CD4-positive, alpha-beta memory T cell (primary cell): ENCODE measurements around the gene NFE2L2. TPM values are rescaled to one million over a fixed set of nuclear protein-coding genes. Genes with fewer than 3 reads are reported as not detected.
A peak's percentile ranks its signal among the peaks of the same experiment; 100 is the strongest.

Experiments used
- CTCF ChIA-PET: fragments of 350-600 bp; sonication (Branson Sonifier 250); formaldehyde crosslinking; loops from one replicate; lab custom pipeline; 2021; ENCODE audit warnings: inconsistent platforms; ENCODE audit not compliant: partially characterized antibody; lab: Charles Lee
- POLR2A ChIA-PET: fragments of 350-600 bp; sonication (Branson Sonifier 250); formaldehyde crosslinking; loops from one replicate; lab custom pipeline; 2021; ENCODE audit not compliant: partially characterized antibody; lab: Charles Lee
- DNase-seq, 5 donors: peaks; one replicate each; pipeline versions ENCODE4 v3.0.0 to v3.0.0-alpha.2; 2020 to 2022; ENCODE audit warnings: mixed read lengths in 1 of 5
- H3K27ac ChIP-seq: one replicate; pipeline ENCODE4 v1.7.0; 2013; ENCODE audit warnings: low read depth, low read length
- H3K27me3 ChIP-seq: 2 replicates; pipeline ENCODE4 v1.7.0; 2013; ENCODE audit warnings: mild to moderate bottlenecking, low read length, moderate library complexity; ENCODE audit not compliant: insufficient read depth
- H3K36me3 ChIP-seq: 2 replicates; pipeline ENCODE4 v1.7.0; 2013; ENCODE audit warnings: mild to moderate bottlenecking, low read length, moderate library complexity; ENCODE audit not compliant: insufficient read depth
- H3K4me1 ChIP-seq: 2 replicates; pipeline ENCODE4 v1.7.0; 2013; ENCODE audit warnings: mild to moderate bottlenecking, low read length, moderate library complexity; ENCODE audit not compliant: insufficient read depth
- H3K4me3 ChIP-seq, 2 donors: one replicate each; pipeline ENCODE4 v1.7.0; 2013; ENCODE audit warnings: low read length in 2 of 2, mild to moderate bottlenecking in 1 of 2
- H3K9me3 ChIP-seq, 2 donors: one replicate each; pipeline ENCODE4 v1.7.0; 2013; ENCODE audit warnings: low read length in 2 of 2, control low read depth in 1 of 2; ENCODE audit not compliant: control insufficient read depth in 1 of 2
- H3K27ac Mint-ChIP-seq, 7 donors: one replicate each; pipeline ENCODE4 v1.8.0; 2020 to 2021; ENCODE audit warnings: mixed read lengths in 7 of 7, mild to moderate bottlenecking in 6 of 7, inconsistent platforms in 3 of 7, moderate library complexity in 3 of 7
- H3K27me3 Mint-ChIP-seq, 2 donors: one replicate each; pipeline ENCODE4 v1.8.0; 2020 to 2021; ENCODE audit warnings: mixed read lengths in 2 of 2
- H3K36me3 Mint-ChIP-seq, 2 donors: one replicate each; pipeline ENCODE4 v1.8.0; 2020 to 2021; ENCODE audit warnings: mixed read lengths in 2 of 2, inconsistent platforms in 1 of 2, mild to moderate bottlenecking in 1 of 2
- H3K4me1 Mint-ChIP-seq, 4 donors: one replicate each; pipeline ENCODE4 v1.8.0; 2020 to 2021; ENCODE audit warnings: mixed read lengths in 4 of 4, mild to moderate bottlenecking in 1 of 4
- H3K4me3 Mint-ChIP-seq, 8 donors: one replicate each; pipeline ENCODE4 v1.8.0; 2020 to 2021; ENCODE audit warnings: mixed read lengths in 8 of 8, mild to moderate bottlenecking in 7 of 8, moderate library complexity in 6 of 8, inconsistent platforms in 3 of 8
- H3K9me3 Mint-ChIP-seq, 8 donors: one replicate each; pipeline ENCODE4 v1.8.0; 2020 to 2021; ENCODE audit warnings: mixed read lengths in 8 of 8, mild to moderate bottlenecking in 5 of 8, inconsistent platforms in 3 of 8, moderate library complexity in 1 of 8
- intact Hi-C: fragments of 100-400 bp; cut with micrococcal nuclease; formaldehyde crosslinking; loops from one replicate; pipeline ENCODE4 v1.15.1; 2023
- polyA plus RNA-seq, 2 donors: library from polyadenylated mRNA; unstranded; fragments of 300-500 nt; fragmentation: Illumina TruSeq; gene quantifications; one replicate each; pipeline ENCODE4 v1.2.3, GENCODE V29; 2021
- total RNA-seq, 2 experiments: library from RNA; stranded (reverse); gene quantifications; one replicate each; pipeline ENCODE4 v1.2.3, GENCODE V29; 2021

Gene NFE2L2
- total and polyA plus RNA-seq, 4 experiments from 2014 or later = 39.6 to 86.9 (median 75.2) TPM

DNA sequence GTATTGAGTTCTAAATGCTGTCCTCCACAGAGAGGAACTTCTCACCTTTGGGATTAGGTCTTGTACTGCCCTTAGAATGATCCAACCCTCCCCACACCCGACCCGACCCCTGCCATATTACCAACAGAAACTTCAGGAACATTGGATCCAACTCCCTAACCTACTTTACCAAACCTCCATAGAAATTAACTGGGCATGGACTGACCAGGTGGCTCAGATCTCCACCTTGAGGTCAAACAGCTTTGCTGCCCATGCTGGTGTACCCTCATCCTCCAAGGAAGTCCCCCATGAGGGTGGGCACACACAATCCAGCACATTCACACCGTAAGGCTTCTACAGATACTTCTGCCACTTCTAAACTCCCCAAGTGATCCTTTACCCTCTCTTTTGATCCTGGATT is 21.5 kb downstream of the NFE2L2 start:
- Mint-ChIP-seq H3K27me3 (no peaks in the 10 kb centered on the region), H3K36me3 (peaks cover 7 to 26% of the 10 kb centered on the region in 2 donors), H3K27ac (peak overlapping the region; percentile 58 to 96 (median 79)), H3K4me3 (peak overlapping the region; percentile 31 to 78 (median 60)), H3K4me1 (peaks cover 67 to 99% (median 79%) of the 10 kb centered on the region in 4 donors), H3K9me3 (no peaks in the 10 kb centered on the region)
- no peaks in the 10 kb centered on the region for H3K36me3 ChIP-seq
- H3K27ac ChIP-seq = no peak overlapping the region
- no peak for DNase-seq
- ChIA-PET CTCF (interaction anchor here (3.7 kb wide), 1 partner anchor 21 kb away, joined by 19 read pairs; the partner anchor contains the start of gene NFE2L2), POLR2A (interaction anchor here (1.1 to 1.5 kb wide), 3 partner anchors 10 to 20 kb away, joined by 3 to 5 read pairs (median 3); no protein-coding TSS in a partner anchor)
- intact Hi-C loops = no loop called here
- no peaks in the 10 kb centered on the region for H3K9me3 ChIP-seq
- H3K4me3 ChIP-seq = no peak overlapping the region
- peaks cover 92% of the 10 kb centered on the region for H3K4me1 ChIP-seq
- H3K27me3 ChIP-seq = no peaks in the 10 kb centered on the region

DNA sequence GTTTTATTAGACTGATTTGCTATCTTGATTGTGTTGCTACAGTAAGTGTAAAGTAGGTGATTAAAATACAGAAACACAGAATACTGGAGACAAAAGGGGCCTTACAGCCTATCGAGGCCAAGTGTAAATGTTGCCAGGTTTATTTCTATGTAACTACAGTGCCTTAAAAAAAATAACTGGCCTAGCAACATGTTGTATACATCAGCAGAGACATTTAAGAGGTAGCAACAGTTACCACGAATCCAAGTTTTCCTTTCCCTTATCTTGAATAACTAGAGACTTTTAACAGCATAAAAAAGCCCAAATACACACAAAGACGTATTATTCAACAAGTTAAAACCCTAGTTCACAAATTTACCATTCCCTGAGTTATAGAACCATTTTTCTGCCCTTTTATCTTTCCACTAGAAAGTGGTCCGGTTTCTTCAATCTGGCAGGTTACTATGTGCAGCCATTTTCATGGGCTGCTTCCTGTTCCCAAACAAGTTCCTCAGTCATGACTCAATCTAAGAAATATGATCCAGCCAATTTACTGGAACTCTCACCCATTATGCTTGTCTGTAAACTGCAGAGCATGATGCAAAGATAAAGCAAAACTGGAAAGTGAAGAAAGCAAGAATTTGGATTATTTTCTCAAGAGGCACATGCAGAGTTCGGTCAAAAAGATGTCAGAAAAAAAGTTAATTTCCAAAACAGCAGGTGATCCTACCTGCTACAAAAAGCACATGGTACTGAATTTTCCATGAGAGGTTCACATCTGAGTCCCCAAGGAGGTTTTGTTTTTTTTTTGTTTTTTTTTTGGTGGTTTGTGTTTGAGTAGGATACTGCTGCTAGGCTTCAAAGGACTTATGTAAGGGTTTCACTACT is 22.2 kb downstream of the NFE2L2 start:
- H3K27ac Mint-ChIP-seq = peak overlapping the region; percentile 49 to 96 (median 87)
- peak overlapping the region in 7 of 8 donors; percentile 43 to 78 (median 63) for H3K4me3 Mint-ChIP-seq
- ChIA-PET CTCF (interaction anchor here (3.7 kb wide), 1 partner anchor 21 kb away, joined by 19 read pairs; the partner anchor contains the start of gene NFE2L2), POLR2A (interaction anchor here (1.1 to 7.4 kb wide), 5 partner anchors 9 to 31 kb away, joined by 3 to 108 read pairs (median 4); partner anchors contain the start of gene NFE2L2)
- no peaks in the 10 kb centered on the region for H3K36me3 ChIP-seq
- H3K27ac ChIP-seq = peak overlapping the region; percentile 22
- no peaks in the 10 kb centered on the region for H3K9me3 Mint-ChIP-seq
- H3K36me3 Mint-ChIP-seq = peaks cover 7 to 23% of the 10 kb centered on the region in 2 donors
- no peak for DNase-seq
- no peaks in the 10 kb centered on the region for H3K27me3 Mint-ChIP-seq
- no peaks in the 10 kb centered on the region for H3K27me3 ChIP-seq
- H3K4me3 ChIP-seq = no peak overlapping the region
- no peaks in the 10 kb centered on the region for H3K9me3 ChIP-seq
- peaks cover 66 to 97% (median 79%) of the 10 kb centered on the region in 4 donors for H3K4me1 Mint-ChIP-seq
- intact Hi-C loops = no loop called here
- H3K4me1 ChIP-seq = peaks cover 90% of the 10 kb centered on the region

DNA sequence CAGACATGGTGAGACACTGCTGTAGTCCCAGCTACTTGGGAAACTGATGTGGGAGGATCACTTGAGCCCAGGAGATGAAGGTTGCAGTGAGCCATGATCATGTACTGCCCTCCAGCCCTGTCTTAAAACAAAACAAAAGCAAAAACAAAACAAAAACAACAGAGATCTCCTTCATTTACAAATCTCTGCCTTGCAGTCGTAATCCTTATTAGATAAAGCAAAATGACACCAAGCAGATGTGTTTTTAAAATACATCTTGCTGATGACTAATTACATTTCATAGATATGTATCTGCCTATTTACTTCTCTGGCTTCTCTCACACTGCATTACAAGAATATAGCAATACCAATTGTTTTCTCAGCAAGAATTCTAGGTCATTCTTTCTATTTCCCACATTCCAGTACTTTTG is 22.8 kb downstream of the NFE2L2 start:
- peak overlapping the region in 7 of 8 donors; percentile 18 to 78 (median 56) for H3K4me3 Mint-ChIP-seq

DNA sequence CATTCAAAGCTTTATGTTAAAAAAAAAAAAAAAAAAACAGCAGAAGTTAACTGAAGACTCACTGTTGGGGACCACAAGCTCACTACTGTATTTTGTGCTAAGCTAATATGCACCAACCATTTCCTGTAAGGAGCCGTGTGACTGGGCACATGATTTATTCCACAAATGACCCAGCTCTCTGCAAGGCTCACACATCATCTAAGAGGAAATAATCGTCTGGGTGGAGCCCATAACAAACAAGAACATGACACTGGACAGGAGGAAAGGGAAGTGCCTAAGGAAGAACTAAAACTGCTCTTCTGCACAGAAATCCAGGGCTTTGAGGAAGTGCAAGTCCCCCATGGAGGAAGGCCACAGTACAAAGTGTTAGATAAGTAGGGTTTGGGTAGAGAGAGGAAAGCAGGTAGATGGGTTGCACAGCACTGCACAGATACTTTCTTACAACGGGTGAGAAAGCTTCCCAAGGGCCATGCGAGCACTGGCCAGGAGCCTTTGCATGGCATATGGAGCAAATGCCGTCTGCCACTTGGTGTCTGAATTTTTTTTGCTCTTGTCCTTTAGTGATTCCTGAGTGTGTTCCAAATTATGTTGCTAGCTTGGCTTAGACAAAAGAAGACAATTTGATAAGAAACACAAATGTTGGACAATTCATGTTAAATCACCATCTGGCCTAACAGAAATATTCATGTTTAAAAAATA is 24.4 kb downstream of the NFE2L2 start:
- peak; percentile 43 to 62 (median 49) for DNase-seq
- no peaks in the 10 kb centered on the region for H3K9me3 ChIP-seq
- H3K4me1 ChIP-seq = peaks cover 85% of the 10 kb centered on the region
- Mint-ChIP-seq H3K27ac (peak overlapping the region; percentile 44 to 96 (median 89)), H3K36me3 (peaks cover 13 to 30% of the 10 kb centered on the region in 2 donors), H3K27me3 (no peaks in the 10 kb centered on the region), H3K4me3 (peak overlapping the region in 7 of 8 donors; percentile 13 to 78 (median 64)), H3K9me3 (no peaks in the 10 kb centered on the region), H3K4me1 (peaks cover 56 to 89% (median 72%) of the 10 kb centered on the region in 4 donors)
- H3K36me3 ChIP-seq = no peaks in the 10 kb centered on the region
- H3K27me3 ChIP-seq = no peaks in the 10 kb centered on the region
- CTCF ChIA-PET = interaction anchor here (1.0 to 4.8 kb wide), 6 partner anchors 14 to 96 kb away, joined by 3 to 46 read pairs (median 4); partner anchors contain the start of gene NFE2L2
- POLR2A ChIA-PET = interaction anchor here (0.7 to 7.4 kb wide), 11 partner anchors 8 to 75 kb away, joined by 3 to 108 read pairs (median 5); partner anchors contain the start of genes HNRNPA3 and NFE2L2
- no peak overlapping the region for H3K4me3 ChIP-seq
- intact Hi-C loops = loop anchor here (1.0 kb wide), 2 partner anchors 10 to 23 kb away; no protein-coding TSS in a partner anchor
- peak overlapping the region; percentile 22 for H3K27ac ChIP-seq

More for the DNA sequence above, 22.8 kb downstream of the NFE2L2 start:
- H3K27me3 Mint-ChIP-seq = no peaks in the 10 kb centered on the region
- Histone ChIP-seq H3K9me3 (no peaks in the 10 kb centered on the region), H3K27me3 (no peaks in the 10 kb centered on the region), H3K27ac (peak overlapping the region; percentile 22), H3K4me1 (peaks cover 91% of the 10 kb centered on the region), H3K36me3 (no peaks in the 10 kb centered on the region), H3K4me3 (no peak overlapping the region)
- no peaks in the 10 kb centered on the region for H3K9me3 Mint-ChIP-seq
- peak overlapping the region; percentile 49 to 96 (median 87) for H3K27ac Mint-ChIP-seq
- CTCF ChIA-PET = interaction anchor here (1.0 to 4.8 kb wide), 3 partner anchors 23 to 77 kb away, joined by 3 to 46 read pairs (median 12); partner anchors contain the start of gene NFE2L2
- no peak for DNase-seq
- intact Hi-C loops = no loop called here
- POLR2A ChIA-PET = interaction anchor here (1.3 to 7.4 kb wide), 3 partner anchors 12 to 30 kb away, joined by 4 to 108 read pairs (median 38); partner anchors contain the start of gene NFE2L2
- peaks cover 7 to 23% of the 10 kb centered on the region in 2 donors for H3K36me3 Mint-ChIP-seq
- H3K4me1 Mint-ChIP-seq = peaks cover 64 to 92% (median 78%) of the 10 kb centered on the region in 4 donors

DNA sequence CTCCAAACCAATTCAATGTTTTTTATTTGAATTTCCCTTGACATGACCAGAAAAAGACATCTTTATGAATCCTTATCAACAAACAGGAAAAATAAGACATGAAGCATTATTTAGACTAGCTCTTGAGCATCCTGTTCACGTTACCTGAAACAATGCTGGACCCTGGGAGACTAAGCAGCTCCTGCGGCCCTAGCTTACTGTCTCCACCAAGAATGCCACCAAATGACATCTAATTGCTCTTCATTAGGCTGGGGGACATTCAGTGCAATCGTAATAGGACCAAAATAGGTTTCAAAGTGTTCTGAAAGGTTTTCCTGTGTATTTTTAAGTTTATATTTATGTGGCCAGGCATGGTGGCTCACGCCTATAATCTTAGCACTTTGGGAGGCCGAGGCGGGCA is 25.5 kb downstream of the NFE2L2 start:
- Mint-ChIP-seq H3K4me3 (peak overlapping the region in 2 of 8 donors; percentile 18 to 35), H3K4me1 (peaks cover 55 to 87% (median 69%) of the 10 kb centered on the region in 4 donors)

DNA sequence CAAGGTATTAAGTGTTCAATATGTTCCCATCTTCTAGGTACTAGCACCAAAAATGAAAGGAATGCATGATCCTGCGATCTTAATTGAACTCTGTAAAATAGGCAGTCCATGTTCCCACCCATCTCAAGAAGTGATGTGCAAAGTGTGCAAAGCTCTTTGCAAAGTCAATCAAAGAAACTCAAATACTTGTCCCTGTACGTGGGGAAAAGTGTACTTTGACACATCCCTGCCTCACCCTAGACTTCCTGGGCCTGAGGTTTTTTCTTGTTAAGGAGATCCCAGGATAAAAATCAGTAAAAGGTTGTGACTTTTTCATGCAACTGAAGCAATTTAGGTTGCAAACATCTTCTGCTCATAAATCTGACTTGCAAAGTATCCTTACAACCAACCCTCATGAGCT is 26.6 kb downstream of the NFE2L2 start:
- H3K27ac ChIP-seq = no peak overlapping the region
- H3K9me3 Mint-ChIP-seq = peaks cover 0 to 2% (median 0%) of the 10 kb centered on the region in 8 donors
- H3K27me3 Mint-ChIP-seq = no peaks in the 10 kb centered on the region
- peaks cover 68% of the 10 kb centered on the region for H3K4me1 ChIP-seq
- DNase-seq = no peak
- no peaks in the 10 kb centered on the region for H3K27me3 ChIP-seq
- peaks cover 18 to 38% of the 10 kb centered on the region in 2 donors for H3K36me3 Mint-ChIP-seq
- H3K27ac Mint-ChIP-seq = peak overlapping the region in 5 of 7 donors; percentile 29 to 79 (median 42)
- intact Hi-C loops = no loop called here
- peaks cover 2% of the 10 kb centered on the region for H3K36me3 ChIP-seq
- H3K9me3 ChIP-seq = no peaks in the 10 kb centered on the region
- ChIA-PET CTCF (interaction anchor here (1.0 to 4.8 kb wide), 4 partner anchors 9 to 43 kb away, joined by 3 to 46 read pairs (median 3); partner anchors contain the start of gene NFE2L2), POLR2A (interaction anchor here (1.1 to 7.4 kb wide), 4 partner anchors 9 to 27 kb away, joined by 3 to 108 read pairs (median 27); partner anchors contain the start of gene NFE2L2)
- H3K4me1 Mint-ChIP-seq = peaks cover 48 to 77% (median 64%) of the 10 kb centered on the region in 4 donors
- no peak overlapping the region for H3K4me3 ChIP-seq
- peak overlapping the region in 1 of 8 donors; percentile 40 for H3K4me3 Mint-ChIP-seq

More for the DNA sequence above, 25.5 kb downstream of the NFE2L2 start:
- Histone ChIP-seq H3K9me3 (no peaks in the 10 kb centered on the region), H3K27ac (peak overlapping the region; percentile 22), H3K27me3 (no peaks in the 10 kb centered on the region), H3K4me1 (peaks cover 76% of the 10 kb centered on the region), H3K4me3 (no peak overlapping the region), H3K36me3 (no peaks in the 10 kb centered on the region)
- intact Hi-C loops = no loop called here
- Mint-ChIP-seq H3K27me3 (no peaks in the 10 kb centered on the region), H3K36me3 (peaks cover 14 to 34% of the 10 kb centered on the region in 2 donors), H3K27ac (peak overlapping the region; percentile 53 to 79 (median 73)), H3K9me3 (peaks cover 0 to 2% (median 0%) of the 10 kb centered on the region in 8 donors)
- DNase-seq = no peak
- CTCF ChIA-PET = interaction anchor here (1.0 to 4.8 kb wide), 5 partner anchors 16 to 97 kb away, joined by 3 to 46 read pairs (median 3); partner anchors contain the start of gene NFE2L2
- POLR2A ChIA-PET = interaction anchor here (1.3 to 7.4 kb wide), 6 partner anchors 9 to 26 kb away, joined by 3 to 108 read pairs (median 12); partner anchors contain the start of gene NFE2L2
